ENCODE data around the gene FAM180A.
"Not testable (repeated sequence)": the region's sequence is repeated elsewhere in the genome, so short reads cannot be mapped to it uniquely, and the experiment has no call there.

FAM180A gene

GRCh38 chr7:135748770-135749169, at the start of gene FAM180A:
TSS of gene FAM180A (minus strand) at chr7:135748813. CDS start at chr7:135748580, 233 bp downstream.
- DNase-seq (ENCODE audit: low spot score), result no peak

- no peak for DNase-seq (ENCODE audit: low spot score)
Measured at GRCh38 chr7:135798095-135798494, 49.5 kb upstream of the FAM180A start.

GRCh38 chr7:135795846-135796570, 47.4 kb upstream of the FAM180A start:
- DNase-seq (ENCODE audit: low spot score), result no peak

GRCh38 chr7:135793841-135794240, 45.2 kb upstream of the FAM180A start:
- no peak for DNase-seq (ENCODE audit: low spot score)

- no peak for DNase-seq (ENCODE audit: low spot score)
Measured at GRCh38 chr7:135792866-135793265, 44.3 kb upstream of the FAM180A start.

- DNase-seq (ENCODE audit: low spot score), result no peak
Measured at GRCh38 chr7:135792363-135792668, 43.7 kb upstream of the FAM180A start.

GRCh38 chr7:135791543-135792362, 43.1 kb upstream of the FAM180A start:
- DNase-seq (ENCODE audit: low spot score), result no peak

GRCh38 chr7:135790371-135790977, 41.9 kb upstream of the FAM180A start:
- DNase-seq (ENCODE audit: low spot score), result no peak

GRCh38 chr7:135789956-135790355, 41.3 kb upstream of the FAM180A start:
- no peak for DNase-seq (ENCODE audit: low spot score)

GRCh38 chr7:135789431-135789830, 40.8 kb upstream of the FAM180A start:
- no peak for DNase-seq (ENCODE audit: low spot score)

- no peak for DNase-seq (ENCODE audit: low spot score)
Measured at GRCh38 chr7:135786911-135787310, 38.3 kb upstream of the FAM180A start.

- DNase-seq (ENCODE audit: low spot score), result no peak
Measured at GRCh38 chr7:135785065-135785464, 36.5 kb upstream of the FAM180A start.

GRCh38 chr7:135784013-135784412, 35.4 kb upstream of the FAM180A start:
- DNase-seq (ENCODE audit: low spot score), result no peak

GRCh38 chr7:135782801-135783200, 34.2 kb upstream of the FAM180A start:
- no peak for DNase-seq (ENCODE audit: low spot score)

GRCh38 chr7:135782377-135782776, 33.8 kb upstream of the FAM180A start:
- no peak for DNase-seq (ENCODE audit: low spot score)

GRCh38 chr7:135777626-135778398, 29.2 kb upstream of the FAM180A start:
- no peak for DNase-seq (ENCODE audit: low spot score)

GRCh38 chr7:135775915-135776314, 27.3 kb upstream of the FAM180A start:
- DNase-seq (ENCODE audit: low spot score), result not testable (repeated sequence)

- DNase-seq (ENCODE audit: low spot score), result no peak
Measured at GRCh38 chr7:135775230-135775629, 26.6 kb upstream of the FAM180A start.

GRCh38 chr7:135774284-135774683, 25.7 kb upstream of the FAM180A start:
- peak; percentile 13 for DNase-seq (ENCODE audit: low spot score)

GRCh38 chr7:135773464-135773863, 24.9 kb upstream of the FAM180A start:
- no peak for DNase-seq (ENCODE audit: low spot score)

- no peak for DNase-seq (ENCODE audit: low spot score)
Measured at GRCh38 chr7:135772639-135773222, 24.1 kb upstream of the FAM180A start.

All from pons (tissue), 1 donor.